Body of pancreas (tissue), 4 donors: ENCODE results near the gene FNDC3B.

Experiments used
- CTCF ChIP-seq, 7 experiments: fragments of 450-650 bp in 4 of 7; fragments of 200-600 bp in 3 of 7; sonication (generic) in 3 of 7; IDR thresholded peaks; one replicate each; pipeline ENCODE4 v1.5.1; 2016 to 2019; ENCODE audit warnings: antibody characterized with exemption in 7 of 7
- POLR2A ChIP-seq, 3 donors: fragments of 450-650 bp; IDR thresholded peaks; one replicate each; pipeline ENCODE4 v1.6.1; 2016; ENCODE audit warnings: antibody characterized with exemption in 3 of 3, mild to moderate bottlenecking in 2 of 3

- no peak for TF ChIP-seq POLR2A (IDR thresholded peaks at IDR 0.05)
- no peak for TF ChIP-seq CTCF (IDR thresholded peaks at IDR 0.05)
These were observed 119.4 kb downstream of the FNDC3B start for GRCh38 chr3:172158741-172159140.
